Esophagus muscularis mucosa (tissue), 3 donors: Measurements from ENCODE around the gene HERC2.

ENCODE experiments used
- POLR2A ChIP-seq: fragments of 450-650 bp; IDR thresholded peaks from one replicate; pipeline ENCODE4 v1.6.1; 2017; ENCODE audit warnings: antibody characterized with exemption, moderate library complexity, mild to moderate bottlenecking, low read depth
- TF ChIP-seq, protein P1 (sequence below), 3 experiments: fragments of 200-600 bp in 2 of 3; fragments of 450-650 bp in 1 of 3; sonication (generic) in 2 of 3; IDR thresholded peaks; one replicate each; pipeline ENCODE4 v1.5.1; 2017 to 2019; ENCODE audit warnings: antibody characterized with exemption in 3 of 3, mild to moderate bottlenecking in 2 of 3, moderate library complexity in 1 of 3

DNA sequence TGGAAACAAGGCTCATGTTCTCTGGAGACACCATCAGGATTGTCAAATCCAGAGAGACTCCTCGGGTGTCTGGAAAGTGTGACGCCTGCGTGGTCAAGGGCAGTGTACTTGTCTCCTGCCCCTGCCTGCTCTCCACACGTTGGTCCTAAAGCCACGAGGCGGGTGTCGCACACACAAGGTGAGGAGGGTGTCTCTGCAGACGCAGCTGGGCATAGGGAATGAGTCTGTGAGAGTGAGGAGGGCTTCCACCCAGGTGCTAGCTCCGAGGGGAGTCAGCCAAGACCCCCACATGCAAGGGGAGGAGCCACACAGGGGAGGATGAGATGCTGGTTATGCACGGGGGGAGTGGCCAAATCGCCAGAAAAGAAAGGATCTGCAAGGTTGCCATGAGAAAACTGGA is 194.9 kb downstream of the HERC2 start:
- TF ChIP-seq, protein P1, sequence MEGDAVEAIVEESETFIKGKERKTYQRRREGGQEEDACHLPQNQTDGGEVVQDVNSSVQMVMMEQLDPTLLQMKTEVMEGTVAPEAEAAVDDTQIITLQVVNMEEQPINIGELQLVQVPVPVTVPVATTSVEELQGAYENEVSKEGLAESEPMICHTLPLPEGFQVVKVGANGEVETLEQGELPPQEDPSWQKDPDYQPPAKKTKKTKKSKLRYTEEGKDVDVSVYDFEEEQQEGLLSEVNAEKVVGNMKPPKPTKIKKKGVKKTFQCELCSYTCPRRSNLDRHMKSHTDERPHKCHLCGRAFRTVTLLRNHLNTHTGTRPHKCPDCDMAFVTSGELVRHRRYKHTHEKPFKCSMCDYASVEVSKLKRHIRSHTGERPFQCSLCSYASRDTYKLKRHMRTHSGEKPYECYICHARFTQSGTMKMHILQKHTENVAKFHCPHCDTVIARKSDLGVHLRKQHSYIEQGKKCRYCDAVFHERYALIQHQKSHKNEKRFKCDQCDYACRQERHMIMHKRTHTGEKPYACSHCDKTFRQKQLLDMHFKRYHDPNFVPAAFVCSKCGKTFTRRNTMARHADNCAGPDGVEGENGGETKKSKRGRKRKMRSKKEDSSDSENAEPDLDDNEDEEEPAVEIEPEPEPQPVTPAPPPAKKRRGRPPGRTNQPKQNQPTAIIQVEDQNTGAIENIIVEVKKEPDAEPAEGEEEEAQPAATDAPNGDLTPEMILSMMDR (IDR thresholded peaks at IDR 0.05), result no peak
- no peak for TF ChIP-seq POLR2A
